Adrenal gland (tissue), 12 donors: ENCODE results near the gene ANO2. TPM values are rescaled to one million over a fixed set of nuclear protein-coding genes. Genes with fewer than 3 reads are reported as not detected.
"Not testable (repeated sequence)": the region's sequence is repeated elsewhere in the genome, so short reads cannot be mapped to it uniquely, and the experiment has no call there.

Experiments
- DNase-seq, 7 donors: peaks; one replicate each; pipeline ENCODE4 v3.0.0-alpha.2; 2019 to 2020
- H3K27ac ChIP-seq, 5 donors: fragments of 200-600 bp; sonication (generic) in 4 of 5; 1 replicate in 3 of 5; 2 replicates in 2 of 5; pipeline versions ENCODE4 v1.5.1 to v1.8.0; 2016 to 2020; ENCODE audit warnings: mild to moderate bottlenecking in 1 of 5
- H3K27me3 ChIP-seq: fragments of 200-600 bp; 2 replicates; pipeline ENCODE4 v1.8.0; 2021
- H3K36me3 ChIP-seq, 2 donors: fragments of 200-600 bp; replicated peaks in 1 of 2; 1 replicate in 1 of 2; 2 replicates in 1 of 2; pipeline versions ENCODE4 v1.5.1 to v1.8.0; 2018 to 2022
- H3K4me1 ChIP-seq, 2 donors: fragments of 200-600 bp; replicated peaks in 1 of 2; 1 replicate in 1 of 2; 2 replicates in 1 of 2; pipeline versions ENCODE4 v1.5.1 to v1.8.0; 2018 to 2021
- H3K4me3 ChIP-seq, 4 donors: fragments of 200-600 bp; sonication (generic) in 3 of 4; one replicate each; pipeline ENCODE4 v1.5.1; 2016 to 2018
- H3K9me3 ChIP-seq, 3 donors: fragments of 200-600 bp; sonication (generic) in 1 of 3; replicated peaks in 1 of 3; 1 replicate in 2 of 3; 2 replicates in 1 of 3; pipeline versions ENCODE4 v1.5.1 to v1.8.0; 2016 to 2021
- POLR2A ChIP-seq, 2 donors: fragments of 450-650 bp; IDR thresholded peaks; one replicate each; pipeline ENCODE4 v1.6.1; 2017; ENCODE audit warnings: antibody characterized with exemption in 2 of 2, mild to moderate bottlenecking in 2 of 2, moderate library complexity in 1 of 2
- WGBS, 4 donors: extraction: QIAGEN DNeasy Blood & Tissue Kit in 2 of 4; methylation state at CpG; one replicate each; pipeline versions ENCODE4 v1.1.5 to v1.1.7; 2013 to 2017; 5-methylcytosine and 5-hydroxymethylcytosine counted together
- intact Hi-C, 2 donors: fragments of 100-400 bp; cut with DNase I; formaldehyde crosslinking; loops; one replicate each; pipeline versions ENCODE4 v1.14.1 to v1.15.0; 2022 to 2023
- polyA plus RNA-seq, 3 donors: library from polyadenylated mRNA; stranded (reverse); fragments of 200-250 nt in 2 of 3; fragments of 350-450 nt in 1 of 3; fragmentation: Illumina TruSeq in 1 of 3; extraction: RNeasy Lipid Tissue Mini Kit (QIAGEN cat#74804) in 1 of 3; gene quantifications; one replicate each; pipeline ENCODE4 v1.2.3, GENCODE V29; 2013 to 2014
- total RNA-seq, 9 donors: library from RNA; depleted of rRNA in 4 of 9; stranded (reverse); fragments of >200 nt in 4 of 9; fragments of 120-200 nt in 1 of 9; fragmentation: NEBNext Ultra II Directional in 1 of 9; extraction: Animal tissue kit (Norgen Biotek cat#: 25700) in 1 of 9; gene quantifications; one replicate each; pipeline versions ENCODE4 v1.1.0 to v1.2.4, GENCODE V29; 2013 to 2023
- TF ChIP-seq, protein P1 (sequence below), 6 experiments: fragments of 450-650 bp in 4 of 6; fragments of 200-600 bp in 2 of 6; sonication (generic) in 1 of 6; IDR thresholded peaks; 1 replicate in 5 of 6; 2 replicates in 1 of 6; pipeline versions ENCODE4 v1.5.1 to v1.8.0; 2016 to 2021; ENCODE audit warnings: antibody characterized with exemption in 6 of 6, mild to moderate bottlenecking in 2 of 6, moderate library complexity in 1 of 6
- donor health status: healthy with polysubstance abuse.
- donor health status: Bipolar disorder and iron deficiency.
- donor health status: DM: yes; HTN: yes; CAD: no.
- donor health status: DM: no; HTN: no; CAD: no.
- donor health status: DM: no; HTN: no; CAD: no.
- donor health status: DM: yes; HTN: yes; CAD: no.

ANO2 gene
- total and polyA plus RNA-seq, 12 donors, result 0.17 to 1.8 (median 0.88) TPM; not detected in 1

DNA sequence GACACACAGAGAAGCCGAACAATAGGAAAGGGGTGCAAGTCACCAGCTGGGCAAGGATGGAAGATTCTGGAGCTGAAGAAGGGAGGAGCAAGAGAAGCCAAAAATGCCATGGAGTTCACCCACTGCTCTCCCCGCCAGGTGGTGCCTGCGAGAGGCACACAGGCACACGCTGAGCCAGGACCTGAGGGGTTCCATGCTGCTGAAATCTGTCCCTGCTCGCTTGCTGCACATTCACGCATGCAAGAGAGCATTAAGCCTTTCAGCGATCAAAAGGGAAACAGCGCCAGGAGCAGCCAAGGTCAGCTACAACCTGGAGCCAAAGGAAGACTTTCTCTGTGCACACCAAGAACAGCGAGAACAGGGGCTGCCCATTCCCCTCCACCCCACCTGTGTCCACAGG lies 104.1 kb downstream of the ANO2 start:
- intact Hi-C loops, result no loop called here

DNA sequence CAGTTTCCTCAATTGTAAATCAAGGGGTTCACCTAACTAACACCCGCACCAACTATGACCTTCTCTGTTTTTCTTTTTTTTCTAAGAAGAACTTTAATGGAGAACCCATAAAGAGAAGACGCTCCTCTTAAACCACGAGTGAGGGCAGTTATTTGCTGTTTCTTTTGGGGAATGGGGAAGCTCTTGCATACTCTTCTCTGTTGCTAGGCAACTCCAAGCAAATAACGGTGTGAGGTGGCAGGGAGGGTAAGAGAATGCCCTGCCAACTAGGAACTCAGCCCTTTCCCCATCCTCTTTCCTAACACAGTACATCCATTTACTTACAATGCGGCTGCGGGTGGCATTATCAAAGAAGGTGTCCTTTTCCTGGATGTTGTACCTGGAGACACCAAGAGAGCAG lies 114.9 kb downstream of the ANO2 start:
- 58 to 60% (median 59%) methylated on average over 6 of the region's 6 CpGs for WGBS, 4 donors
- no peak overlapping the region for H3K4me3 ChIP-seq

More for the DNA sequence above, 104.1 kb downstream of the ANO2 start:
- Histone ChIP-seq H3K27me3 (no peaks in the 10 kb centered on the region), H3K4me1 (no peaks in the 10 kb centered on the region), H3K36me3 (no peaks in the 10 kb centered on the region), H3K4me3 (no peak overlapping the region), H3K27ac (no peak overlapping the region), H3K9me3 (no peaks in the 10 kb centered on the region)
- WGBS, 4 donors, result 49 to 76% (median 58%) methylated on average over 6 to 9 of the region's 9 CpGs
- DNase-seq, result no peak
- TF ChIP-seq, protein P1, sequence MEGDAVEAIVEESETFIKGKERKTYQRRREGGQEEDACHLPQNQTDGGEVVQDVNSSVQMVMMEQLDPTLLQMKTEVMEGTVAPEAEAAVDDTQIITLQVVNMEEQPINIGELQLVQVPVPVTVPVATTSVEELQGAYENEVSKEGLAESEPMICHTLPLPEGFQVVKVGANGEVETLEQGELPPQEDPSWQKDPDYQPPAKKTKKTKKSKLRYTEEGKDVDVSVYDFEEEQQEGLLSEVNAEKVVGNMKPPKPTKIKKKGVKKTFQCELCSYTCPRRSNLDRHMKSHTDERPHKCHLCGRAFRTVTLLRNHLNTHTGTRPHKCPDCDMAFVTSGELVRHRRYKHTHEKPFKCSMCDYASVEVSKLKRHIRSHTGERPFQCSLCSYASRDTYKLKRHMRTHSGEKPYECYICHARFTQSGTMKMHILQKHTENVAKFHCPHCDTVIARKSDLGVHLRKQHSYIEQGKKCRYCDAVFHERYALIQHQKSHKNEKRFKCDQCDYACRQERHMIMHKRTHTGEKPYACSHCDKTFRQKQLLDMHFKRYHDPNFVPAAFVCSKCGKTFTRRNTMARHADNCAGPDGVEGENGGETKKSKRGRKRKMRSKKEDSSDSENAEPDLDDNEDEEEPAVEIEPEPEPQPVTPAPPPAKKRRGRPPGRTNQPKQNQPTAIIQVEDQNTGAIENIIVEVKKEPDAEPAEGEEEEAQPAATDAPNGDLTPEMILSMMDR (IDR thresholded peaks at IDR 0.05), result no peak
- no peak for TF ChIP-seq POLR2A (IDR thresholded peaks at IDR 0.05)

DNA sequence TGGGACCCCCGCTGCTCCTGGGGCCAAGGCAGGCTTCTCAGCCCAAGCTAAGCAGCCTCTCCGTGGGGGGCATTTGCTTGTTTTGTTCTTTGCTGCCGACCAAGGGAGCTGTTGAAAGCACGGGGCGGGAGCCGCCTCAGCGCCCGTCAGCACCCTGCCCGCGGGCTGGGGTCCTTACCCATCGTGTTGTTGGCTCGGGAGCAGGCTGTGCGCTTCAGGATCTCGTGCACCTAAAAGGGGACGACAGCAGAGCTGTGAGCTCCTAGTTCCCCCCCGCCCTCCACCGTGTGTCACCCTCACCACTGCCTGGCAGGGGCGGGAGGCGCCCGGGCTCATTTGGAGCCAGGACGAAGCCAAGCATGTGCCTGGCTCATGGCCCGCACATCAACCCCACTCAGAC lies 117.5 kb downstream of the ANO2 start:
- H3K27ac ChIP-seq, result no peak overlapping the region
- 61 to 74% (median 68%) methylated on average over 9 to 22 of the region's 22 CpGs for WGBS, 4 donors
- H3K4me3 ChIP-seq, result no peak overlapping the region
- TF ChIP-seq, protein P1 (IDR thresholded peaks at IDR 0.05), result no peak
- TF ChIP-seq POLR2A (IDR thresholded peaks at IDR 0.05), result no peak
- DNase-seq, result no peak
- H3K4me1 ChIP-seq, result no peaks in the 10 kb centered on the region
- no peaks in the 10 kb centered on the region for H3K9me3 ChIP-seq
- intact Hi-C loops, result no loop called here
- H3K36me3 ChIP-seq, result no peaks in the 10 kb centered on the region
- peaks cover 4% of the 10 kb centered on the region for H3K27me3 ChIP-seq

More for the DNA sequence above, 114.9 kb downstream of the ANO2 start:
- Histone ChIP-seq H3K27ac (no peak overlapping the region), H3K27me3 (peaks cover 4% of the 10 kb centered on the region), H3K9me3 (no peaks in the 10 kb centered on the region), H3K36me3 (no peaks in the 10 kb centered on the region), H3K4me1 (no peaks in the 10 kb centered on the region)
- no peak for DNase-seq
- intact Hi-C loops, result no loop called here
- TF ChIP-seq, protein P1 (IDR thresholded peaks at IDR 0.05), result no peak
- no peak for TF ChIP-seq POLR2A (IDR thresholded peaks at IDR 0.05)

DNA sequence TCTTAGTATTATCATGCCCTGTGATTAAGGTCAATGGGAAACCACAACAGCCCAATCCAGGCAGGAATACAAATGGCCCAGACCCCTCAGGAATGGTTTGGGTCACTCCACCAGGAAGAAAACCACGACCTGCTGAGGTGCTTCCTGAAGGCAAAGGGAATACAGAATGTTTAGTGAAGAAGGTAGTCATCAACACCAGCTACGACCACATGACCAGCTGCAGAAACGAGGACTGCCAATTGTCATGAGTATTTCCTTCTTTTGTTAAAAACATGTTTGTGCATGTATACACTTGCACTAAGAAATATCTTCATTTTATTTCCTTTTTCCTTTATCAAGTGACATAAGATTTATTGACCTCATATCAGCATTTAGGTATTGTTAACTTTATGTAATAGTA lies 119.3 kb downstream of the ANO2 start:
- H3K4me3 ChIP-seq, H3K27me3 ChIP-seq, intact Hi-C loops, H3K9me3 ChIP-seq, H3K36me3 ChIP-seq, DNase-seq, H3K4me1 ChIP-seq, H3K27ac ChIP-seq: not testable (repeated sequence)
- WGBS, 4 donors, result 52 to 65% (median 58%) methylated on average over 3 of the region's 3 CpGs

DNA sequence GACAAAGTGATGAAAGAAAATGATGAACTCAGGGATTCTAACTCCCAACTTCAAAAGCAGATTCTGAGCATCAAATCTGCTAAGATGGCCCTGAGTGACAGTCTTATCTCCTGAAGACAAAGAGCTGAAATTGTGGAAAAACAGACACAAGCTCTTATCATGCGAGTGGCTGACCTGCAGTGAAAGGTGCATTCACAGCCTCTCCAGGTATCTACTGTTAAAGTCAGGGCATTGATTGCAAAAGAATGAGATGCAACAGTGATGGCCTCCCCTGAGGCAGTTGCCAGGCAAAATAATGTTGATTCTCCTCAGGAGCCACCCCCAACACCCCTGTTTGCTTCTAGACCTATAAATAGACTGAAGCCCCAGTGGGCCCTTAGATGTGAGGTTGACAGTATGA lies 126.2 kb downstream of the ANO2 start:
- H3K4me1 ChIP-seq, H3K27me3 ChIP-seq, H3K4me3 ChIP-seq, H3K9me3 ChIP-seq, H3K36me3 ChIP-seq, DNase-seq, intact Hi-C loops, H3K27ac ChIP-seq: not testable (repeated sequence)
- WGBS, 4 donors, result 87 to 100% (median 92%) methylated on average over 1 of the region's 1 CpG
